SK-N-MC (cell line): Measurements from ENCODE around the gene PDSS2.

Experiments used
- EZH2 ChIP-seq: fragments of 200-600 bp; sonication (generic); IDR thresholded peaks from one replicate; pipeline ENCODE4 v1.6.1; 2017; ENCODE audit warnings: antibody characterized with exemption
- POLR2AphosphoS5 ChIP-seq: IDR thresholded peaks from 2 replicates; pipeline ENCODE4 v1.6.1; 2012; ENCODE audit warnings: mild to moderate bottlenecking, low read depth, low read length, borderline replicate concordance

GRCh38 chr6:107374264-107374663 is 85.1 kb downstream of the PDSS2 start:
- TF ChIP-seq EZH2: no peak
- TF ChIP-seq POLR2AphosphoS5: no peak
